H1 (cell line): Measurements from ENCODE around the gene THADA. TPM values are rescaled to one million over a fixed set of nuclear protein-coding genes. Genes with fewer than 3 reads are reported as not detected.

Experiments used
- CTCF ChIA-PET: fragments of 300-600 bp; sonication (Branson Sonifier 250); formaldehyde crosslinking; loops from one replicate; lab custom pipeline; 2021; ENCODE audit not compliant: partially characterized antibody; lab: Charles Lee
- POLR2A ChIA-PET: fragments of 300-600 bp; sonication (Branson Sonifier 250); formaldehyde crosslinking; loops from one replicate; lab custom pipeline; 2021; ENCODE audit warnings: inconsistent platforms; ENCODE audit not compliant: partially characterized antibody; lab: Charles Lee
- DNase-seq, 2 experiments: peaks; one replicate each; pipeline versions ENCODE4 v3.0.0 to v3.0.0-alpha.2; 2010 to 2022; ENCODE audit warnings: low spot score in 2 of 2, low read depth in 1 of 2, mixed read lengths in 1 of 2
- FAIRE-seq: peaks from 2 replicates; lab custom pipeline; 2011; peaks lifted over from hg19 to GRCh38; lab: Jason Lieb, UNC
- H2AFZ ChIP-seq: 2 replicates; pipeline ENCODE4 v1.8.1; 2012; ENCODE audit warnings: low read length, inconsistent platforms
- H2AK5ac ChIP-seq: 2 replicates; pipeline ENCODE4 v1.6.1; 2013; ENCODE audit warnings: low read depth, low read length
- H2BK120ac ChIP-seq: replicated peaks from 2 replicates; pipeline ENCODE3; 2013; ENCODE audit warnings: low read depth, low read length, inconsistent platforms
- H2BK12ac ChIP-seq: 2 replicates; pipeline ENCODE4 v1.6.1; 2013; ENCODE audit warnings: low read depth, low read length
- H2BK15ac ChIP-seq: 2 replicates; pipeline ENCODE4 v1.6.1; 2013; ENCODE audit warnings: low read length
- H2BK20ac ChIP-seq: 2 replicates; pipeline ENCODE4 v1.6.1; 2013; ENCODE audit warnings: low read length
- H2BK5ac ChIP-seq: 2 replicates; pipeline ENCODE4 v1.6.1; 2013; ENCODE audit warnings: low read depth, low read length
- H3K14ac ChIP-seq: 2 replicates; pipeline ENCODE4 v1.6.1; 2013; ENCODE audit warnings: inconsistent platforms; ENCODE audit not compliant: insufficient read length
- H3K18ac ChIP-seq: 2 replicates; pipeline ENCODE4 v1.6.1; 2013; ENCODE audit warnings: low read length; ENCODE audit errors: extremely low read depth
- H3K23ac ChIP-seq: 2 replicates; pipeline ENCODE4 v1.6.1; 2013; ENCODE audit warnings: inconsistent platforms; ENCODE audit not compliant: insufficient read length
- H3K23me2 ChIP-seq: 2 replicates; pipeline ENCODE4 v1.6.1; 2013; ENCODE audit warnings: low read depth, low read length
- H3K27ac ChIP-seq: 2 replicates; pipeline ENCODE4 v1.6.1; 2011; ENCODE audit warnings: low read depth, low read length, inconsistent platforms
- H3K27me3 ChIP-seq, 4 experiments: replicated peaks in 1 of 4; 1 replicate in 1 of 4; 2 replicates in 3 of 4; pipeline versions ENCODE4 v1.6.1 to v1.8.1; 2011 to 2013; ENCODE audit warnings: low read length in 3 of 4, mild to moderate bottlenecking in 3 of 4, inconsistent platforms in 2 of 4, mixed read lengths in 2 of 4, moderate library complexity in 1 of 4; ENCODE audit not compliant: control insufficient read depth in 3 of 4, insufficient read depth in 3 of 4; ENCODE audit errors: extremely low read depth in 1 of 4
- H3K36me3 ChIP-seq, 4 experiments: 2 replicates each; pipeline versions ENCODE4 v1.6.1 to v1.8.1; 2011 to 2013; ENCODE audit warnings: mild to moderate bottlenecking in 4 of 4, low read length in 3 of 4, moderate library complexity in 2 of 4, control low read depth in 1 of 4, inconsistent platforms in 1 of 4; ENCODE audit not compliant: insufficient read depth in 4 of 4, control insufficient read depth in 2 of 4
- H3K4ac ChIP-seq: replicated peaks from 2 replicates; pipeline ENCODE3; 2013; ENCODE audit warnings: low read length, low read depth, mixed read lengths, inconsistent platforms; ENCODE audit not compliant: insufficient read length
- H3K4me1 ChIP-seq, 4 experiments: replicated peaks in 1 of 4; 1 replicate in 1 of 4; 2 replicates in 3 of 4; pipeline versions ENCODE4 v1.6.1 to v1.8.1; 2011 to 2013; ENCODE audit warnings: low read length in 3 of 4, inconsistent platforms in 2 of 4, mixed read lengths in 1 of 4; ENCODE audit not compliant: insufficient read depth in 4 of 4, control insufficient read depth in 3 of 4
- H3K4me2 ChIP-seq, 2 experiments: 2 replicates each; pipeline versions ENCODE4 v1.6.1 to v1.8.1; 2011 to 2013; ENCODE audit warnings: low read depth in 2 of 2, low read length in 2 of 2, control low read depth in 1 of 2, inconsistent platforms in 1 of 2, mild to moderate bottlenecking in 1 of 2; ENCODE audit not compliant: insufficient read depth in 1 of 2
- H3K4me3 ChIP-seq, 4 experiments: fragments of 200-600, 300-600 bp in 1 of 4; sonication (generic), shearing (Covaris generic), sonication (Bioruptor Twin) in 1 of 4; 2 replicates each; pipeline versions ENCODE4 v1.5.1 to v1.8.1; 2011 to 2016; ENCODE audit warnings: low read length in 4 of 4, low read depth in 3 of 4, control low read depth in 2 of 4, inconsistent platforms in 2 of 4, mild to moderate bottlenecking in 2 of 4, mixed read lengths in 1 of 4, moderate library complexity in 1 of 4; ENCODE audit not compliant: insufficient read depth in 2 of 4; ENCODE audit errors: extremely low read depth in 1 of 4
- H3K56ac ChIP-seq: replicated peaks from 2 replicates; pipeline ENCODE3; 2013; ENCODE audit warnings: low read depth, mild to moderate bottlenecking, mixed read lengths, low read length, inconsistent platforms; ENCODE audit not compliant: insufficient read length
- H3K79me1 ChIP-seq: 2 replicates; pipeline ENCODE4 v1.6.1; 2013; ENCODE audit warnings: low read depth, low read length, control low read depth
- H3K79me2 ChIP-seq, 2 experiments: 2 replicates each; pipeline versions ENCODE4 v1.6.1 to v1.8.1; 2012 to 2013; ENCODE audit warnings: low read length in 2 of 2, mild to moderate bottlenecking in 2 of 2, inconsistent platforms in 1 of 2; ENCODE audit not compliant: insufficient read depth in 2 of 2, control insufficient read depth in 1 of 2
- H3K9ac ChIP-seq, 4 experiments: replicated peaks in 1 of 4; 1 replicate in 1 of 4; 2 replicates in 3 of 4; pipeline versions ENCODE4 v1.6.1 to v1.8.1; 2011 to 2013; ENCODE audit warnings: low read depth in 3 of 4, low read length in 3 of 4, control low read depth in 2 of 4, mild to moderate bottlenecking in 2 of 4, moderate library complexity in 2 of 4, inconsistent platforms in 1 of 4; ENCODE audit errors: extremely low read depth in 1 of 4
- H3K9me3 ChIP-seq, 2 experiments: 2 replicates each; pipeline versions ENCODE4 v1.6.1 to v1.8.1; 2012 to 2013; ENCODE audit warnings: mild to moderate bottlenecking in 2 of 2, moderate library complexity in 2 of 2, control low read depth in 1 of 2, inconsistent platforms in 1 of 2, low read depth in 1 of 2, low read length in 1 of 2, mixed read lengths in 1 of 2; ENCODE audit not compliant: insufficient read depth in 2 of 2
- H4K20me1 ChIP-seq, 2 experiments: replicated peaks in 1 of 2; 2 replicates each; pipeline versions ENCODE3 to v1.8.1; 2011 to 2013; ENCODE audit warnings: inconsistent platforms in 2 of 2, low read length in 2 of 2, mild to moderate bottlenecking in 1 of 2; ENCODE audit not compliant: insufficient read depth in 2 of 2, control insufficient read depth in 1 of 2
- H4K5ac ChIP-seq: 2 replicates; pipeline ENCODE4 v1.6.1; 2013; ENCODE audit warnings: low read length, low read depth, mixed read lengths, inconsistent platforms; ENCODE audit not compliant: insufficient read length
- H4K8ac ChIP-seq: 2 replicates; pipeline ENCODE4 v1.8.0; 2013; ENCODE audit warnings: mild to moderate bottlenecking, moderate library complexity, low read length, inconsistent platforms; ENCODE audit not compliant: insufficient read depth; ENCODE audit errors: extremely low read depth
- H4K91ac ChIP-seq: replicated peaks from 2 replicates; pipeline ENCODE3; 2013; ENCODE audit warnings: low read length, mixed read lengths, inconsistent platforms; ENCODE audit not compliant: insufficient read length
- BACH1 ChIP-seq: IDR thresholded peaks from 2 replicates; pipeline ENCODE4 v1.6.1; 2012; ENCODE audit warnings: low read length, improper control_type of control experiment
- CBX8 ChIP-seq: fragments of 300-800, 300-1000 bp; sonication (generic); IDR thresholded peaks from 2 replicates; pipeline ENCODE4 v1.7.1; 2016; ENCODE audit warnings: low read depth, low read length, borderline replicate concordance
- CHD2 ChIP-seq: IDR thresholded peaks from 2 replicates; pipeline ENCODE4 v1.6.1; 2012; ENCODE audit warnings: low read length, improper control_type of control experiment
- EGR1 ChIP-seq: IDR thresholded peaks from 2 replicates; pipeline ENCODE4 v1.6.1; 2011; ENCODE audit warnings: low read depth, low read length, borderline replicate concordance
- FOSL1 ChIP-seq: IDR thresholded peaks from 2 replicates; pipeline ENCODE4 v1.6.1; 2011; ENCODE audit warnings: mild to moderate bottlenecking, low read depth, low read length, moderate library complexity; ENCODE audit not compliant: insufficient read depth
- JUN ChIP-seq: IDR thresholded peaks from 2 replicates; pipeline ENCODE4 v1.6.1; 2011; ENCODE audit warnings: low read depth, mild to moderate bottlenecking, improper control_type of control experiment, low read length
- KDM5A ChIP-seq: fragments of 200-600 bp; IDR thresholded peaks from 2 replicates; pipeline ENCODE4 v1.7.1; 2012; ENCODE audit warnings: mild to moderate bottlenecking, low read length, inconsistent platforms, mixed read lengths
- MAFK ChIP-seq: IDR thresholded peaks from 2 replicates; pipeline ENCODE4 v1.6.1; 2012; ENCODE audit warnings: low read depth, mild to moderate bottlenecking, improper control_type of control experiment, low read length
- SIRT6 ChIP-seq: IDR thresholded peaks from one replicate; pipeline ENCODE4 v1.7.1; 2012; ENCODE audit warnings: low read length, inconsistent platforms
- TAF7 ChIP-seq: optimal IDR thresholded peaks from 2 replicates; pipeline ENCODE3; 2011; ENCODE audit warnings: low read depth, mild to moderate bottlenecking, inconsistent platforms, low read length, moderate library complexity, borderline replicate concordance
- YY1 ChIP-seq: IDR thresholded peaks from 2 replicates; pipeline ENCODE4 v1.6.1; 2011; ENCODE audit warnings: low read depth, mild to moderate bottlenecking, low read length
- WGBS, 2 experiments: shearing (Covaris generic) in 1 of 2; methylation state at CpG; one replicate each; pipeline versions ENCODE4 v1.1.6 to v1.1.7; 2013 to 2015; ENCODE audit warnings: low lambda C conversion rate in 2 of 2, mixed read lengths in 2 of 2, inconsistent platforms in 1 of 2, low coverage in 1 of 2, missing lambda C conversion rate in 1 of 2; ENCODE audit not compliant: insufficient replicate concordance in 2 of 2, insufficient coverage in 1 of 2, insufficient read length in 1 of 2; ENCODE audit errors: extremely low coverage in 1 of 2, missing lambda C conversion rate in 1 of 2; 5-methylcytosine and 5-hydroxymethylcytosine counted together
- polyA plus RNA-seq, 7 experiments: library from polyadenylated mRNA; depleted of rRNA in 3 of 7; stranded (reverse) in 5 of 7; unstranded in 2 of 7; fragments of >200 nt in 5 of 7; fragments of 200-250 nt in 2 of 7; gene quantifications; 1 replicate in 5 of 7; 2 replicates in 1 of 7; 4 replicates in 1 of 7; pipeline versions ENCODE4 v1.2.1 to v1.2.3, GENCODE V29; 2011 to 2013; ENCODE audit warnings: missing spikeins in 2 of 7, mixed read lengths in 2 of 7
- total RNA-seq: library from RNA; stranded (reverse); fragmentation: NEBNext Ultra II Directional; extraction: Animal tissue kit (Norgen Biotek cat#: 25700); gene quantifications from 2 replicates; pipeline ENCODE4 v1.2.1, GENCODE V29; 2021
- TF ChIP-seq, protein P1 (sequence below): IDR thresholded peaks from 2 replicates; pipeline ENCODE4 v1.6.1; 2012; ENCODE audit warnings: inconsistent platforms

The THADA gene
- total and polyA plus RNA-seq, 2 of the 8 experiments (the other 6 are each of a cell fraction or from before 2014, with no cell fraction given), result 22.4 to 26.8 TPM

DNA sequence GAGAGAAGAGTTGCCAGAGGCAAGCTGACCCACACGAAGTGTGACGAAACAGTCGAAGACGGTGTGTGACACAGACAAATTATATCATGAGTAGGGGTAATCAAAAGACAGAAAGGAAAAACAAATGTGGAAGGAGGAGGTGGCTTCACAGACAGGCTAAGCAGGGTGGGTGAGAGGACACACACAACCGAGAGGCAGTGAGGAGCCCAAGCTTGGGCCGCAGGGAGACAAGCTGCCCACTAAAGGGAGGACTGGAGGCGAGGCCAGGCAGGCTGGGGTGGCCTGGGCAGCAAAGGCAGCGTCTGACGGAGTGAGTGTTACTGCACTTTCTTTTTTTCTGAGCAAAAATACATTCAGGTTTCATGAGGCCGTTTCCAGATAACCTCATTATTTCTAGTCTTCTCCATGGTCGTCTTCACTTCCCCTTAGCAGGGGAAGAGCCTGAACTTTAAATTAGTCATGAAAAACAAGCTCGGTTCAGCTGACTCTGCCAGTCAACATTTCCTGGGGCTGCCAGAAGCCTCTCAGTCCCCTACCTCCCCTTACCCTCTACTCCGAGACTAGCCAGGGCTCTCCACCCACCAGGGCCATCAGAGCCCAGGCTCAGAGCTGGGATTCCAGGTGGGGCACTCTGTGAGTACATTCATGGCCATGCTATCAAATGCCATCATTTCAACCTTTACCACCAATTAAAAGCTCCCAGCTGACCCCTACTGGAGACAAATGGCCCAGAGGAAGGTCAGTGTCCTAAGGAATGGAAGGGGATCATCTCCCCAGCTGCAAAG, 355.7 kb downstream of the THADA start:
- Histone ChIP-seq H3K9ac (no peak overlapping the region), H3K79me2 (no peaks in the 10 kb centered on the region), H2AFZ (no peak overlapping the region), H4K20me1 (no peaks in the 10 kb centered on the region), H3K23me2 (no peaks in the 10 kb centered on the region), H3K18ac (no peak overlapping the region), H2BK120ac (no peak overlapping the region), H3K4ac (no peak overlapping the region), H4K8ac (no peak overlapping the region), H3K4me1 (no peaks in the 10 kb centered on the region; a peak in 1 of 7 replicates), H3K9me3 (no peaks in the 10 kb centered on the region), H3K23ac (no peak overlapping the region), H2BK15ac (no peak overlapping the region), H3K36me3 (no peaks in the 10 kb centered on the region), H3K27me3 (no peaks in the 10 kb centered on the region), H3K56ac (no peak overlapping the region), H3K4me2 (no peak overlapping the region), H2AK5ac (0 out of 2 replicates have a peak overlapping the region, but pooled peaks have one; percentile 30), H2BK5ac (0 out of 2 replicates have a peak overlapping the region, but pooled peaks have one; percentile 24), H3K79me1 (no peaks in the 10 kb centered on the region), H3K14ac (no peak overlapping the region), H2BK12ac (0 out of 2 replicates have a peak overlapping the region, but pooled peaks have one; percentile 27), H3K27ac (no peak overlapping the region), H4K5ac (no peak overlapping the region), H2BK20ac (peak overlapping the region; percentile 61; the same call in 1 of the 2 replicates), H3K4me3 (no peak overlapping the region), H4K91ac (no peak overlapping the region)
- FAIRE-seq, result no peak
- ChIA-PET CTCF (interaction anchor here (0.6 to 8.7 kb wide), 43 partner anchors 9 to 416 kb away, joined by 3 to 91 read pairs (median 4); partner anchors contain the start of gene ZFP36L2), POLR2A (interaction anchor here (1.7 kb wide), 1 partner anchor 16 kb away, joined by 5 read pairs; no protein-coding TSS in a partner anchor)
- 89% methylated on average over 11 of the region's 13 CpGs; no CpG with 5 or more reads in 1 of the 2 experiments for WGBS, 2 experiments
- no peak for DNase-seq
- no peak for TF ChIP-seq CHD2
- no peak for TF ChIP-seq JUN
- TF ChIP-seq FOSL1, result no peak
- no peak for TF ChIP-seq SIRT6
- TF ChIP-seq MAFK, result no peak
- TF ChIP-seq CBX8, result no peak
- 0 out of 2 replicates have a peak, but pooled peaks have one; percentile 7 for TF ChIP-seq YY1
- TF ChIP-seq EGR1, result no peak
- no peak for TF ChIP-seq TAF7
- no peak for TF ChIP-seq BACH1
- TF ChIP-seq, protein P1, sequence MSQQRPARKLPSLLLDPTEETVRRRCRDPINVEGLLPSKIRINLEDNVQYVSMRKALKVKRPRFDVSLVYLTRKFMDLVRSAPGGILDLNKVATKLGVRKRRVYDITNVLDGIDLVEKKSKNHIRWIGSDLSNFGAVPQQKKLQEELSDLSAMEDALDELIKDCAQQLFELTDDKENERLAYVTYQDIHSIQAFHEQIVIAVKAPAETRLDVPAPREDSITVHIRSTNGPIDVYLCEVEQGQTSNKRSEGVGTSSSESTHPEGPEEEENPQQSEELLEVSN, result no peak
- TF ChIP-seq KDM5A, result no peak
